GM18526 (cell line): ENCODE data around the gene KIF3C.

Experiments
- POLR2A ChIP-seq: IDR thresholded peaks from 3 replicates; pipeline ENCODE4 v1.6.1; 2011; ENCODE audit not compliant: insufficient read length; ENCODE audit errors: extremely low read depth

The KIF3C gene

GRCh38 chr2:26002632-26003310 lies 20.5 kb upstream of the KIF3C start:
- TF ChIP-seq POLR2A = no peak

GRCh38 chr2:26001743-26002351 lies 19.6 kb upstream of the KIF3C start:
- TF ChIP-seq POLR2A = no peak

GRCh38 chr2:26000561-26001082 lies 18.3 kb upstream of the KIF3C start:
- TF ChIP-seq POLR2A = no peak

GRCh38 chr2:25996844-25997243 lies 14.5 kb upstream of the KIF3C start:
- TF ChIP-seq POLR2A = no peak

DNA sequence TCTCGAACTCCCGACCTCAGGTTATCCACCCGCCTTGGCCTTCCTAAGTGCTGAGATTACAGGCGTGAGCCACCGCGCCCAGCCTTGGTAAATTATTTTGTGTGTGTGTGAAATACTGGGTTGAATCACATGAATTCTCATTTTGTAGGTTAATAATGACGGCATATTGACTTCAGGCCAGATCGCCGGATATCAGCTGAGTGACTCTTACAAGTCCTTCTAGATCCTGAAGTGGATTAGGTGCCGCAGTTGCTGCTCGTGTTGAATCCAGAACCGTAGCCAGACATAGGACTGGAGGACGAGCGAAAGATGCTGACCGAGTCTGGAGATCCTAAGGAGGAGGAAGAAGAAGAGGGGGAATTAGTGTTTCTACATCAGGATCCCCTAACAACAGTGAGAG lies 12.2 kb upstream of the KIF3C start:
- TF ChIP-seq POLR2A = no peak

GRCh38 chr2:25993049-25993448 lies 10.8 kb upstream of the KIF3C start:
- no peak for TF ChIP-seq POLR2A

GRCh38 chr2:25992556-25992955 lies 10.3 kb upstream of the KIF3C start:
- TF ChIP-seq POLR2A = no peak

DNA sequence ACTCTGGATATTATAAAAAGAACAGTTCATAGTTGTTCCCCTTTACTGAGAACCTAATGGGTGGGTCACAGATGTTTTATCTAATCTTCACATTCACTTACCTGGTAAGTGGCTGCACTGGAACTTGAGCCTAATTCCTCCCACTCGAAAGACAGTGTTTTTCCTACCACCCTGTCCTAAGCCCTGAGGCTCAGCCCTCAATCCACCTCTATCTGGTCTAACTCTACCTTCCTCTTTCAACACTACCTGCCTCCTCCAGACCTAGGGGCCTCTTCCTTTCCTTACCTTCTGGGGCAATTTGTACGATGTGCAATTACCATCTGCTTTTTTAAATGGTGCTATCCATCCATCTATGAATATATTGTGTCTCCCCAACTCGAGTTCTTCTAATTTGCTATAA lies 9.7 kb upstream of the KIF3C start:
- TF ChIP-seq POLR2A = no peak

GRCh38 chr2:25989154-25989553 lies 6.9 kb upstream of the KIF3C start:
- no peak for TF ChIP-seq POLR2A

DNA sequence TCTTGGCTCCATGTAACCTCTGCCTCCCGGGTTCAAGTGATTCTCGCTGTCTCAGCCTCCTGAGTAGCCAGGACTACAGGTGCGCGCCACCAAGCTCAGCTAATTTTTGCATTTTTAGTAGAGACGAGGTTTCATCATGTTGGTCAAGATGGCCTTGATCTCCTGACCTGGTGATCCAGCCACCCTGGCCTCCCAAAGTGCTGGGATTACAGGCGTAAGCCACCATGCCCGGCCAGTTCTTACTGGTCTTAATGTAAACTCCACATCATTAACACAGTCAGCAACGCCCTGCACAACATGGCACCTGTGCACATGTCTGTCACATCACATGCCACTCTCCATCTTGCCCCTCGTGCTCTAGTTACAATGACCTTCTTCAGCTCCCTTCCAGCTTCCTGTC lies 5.8 kb upstream of the KIF3C start:
- no peak for TF ChIP-seq POLR2A

GRCh38 chr2:25983735-25984134 lies 1.4 kb upstream of the KIF3C start:
- TF ChIP-seq POLR2A = no peak

DNA sequence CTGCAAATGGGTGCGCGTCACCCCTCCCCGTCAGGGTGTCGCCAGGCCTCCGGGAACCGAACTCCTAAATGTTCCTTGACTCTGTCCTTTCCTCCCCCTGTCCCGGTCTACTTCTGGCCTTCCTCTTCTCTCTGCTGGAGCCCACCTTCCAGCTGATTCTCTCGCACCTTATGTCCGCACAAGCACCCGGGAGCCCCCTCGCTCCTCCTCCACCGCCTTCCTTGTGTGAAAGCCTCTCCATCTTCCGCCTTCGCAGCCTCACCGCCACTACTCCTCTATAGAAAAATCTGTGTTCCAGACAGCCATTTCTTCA lies 627 bp upstream of the KIF3C start:
- TF ChIP-seq POLR2A = no peak

- no peak for TF ChIP-seq POLR2A
Measured at GRCh38 chr2:25981596-25982272, 563 bp downstream of the KIF3C start.

- TF ChIP-seq POLR2A = no peak
Measured at GRCh38 chr2:25980951-25981350, 1.3 kb downstream of the KIF3C start.

DNA sequence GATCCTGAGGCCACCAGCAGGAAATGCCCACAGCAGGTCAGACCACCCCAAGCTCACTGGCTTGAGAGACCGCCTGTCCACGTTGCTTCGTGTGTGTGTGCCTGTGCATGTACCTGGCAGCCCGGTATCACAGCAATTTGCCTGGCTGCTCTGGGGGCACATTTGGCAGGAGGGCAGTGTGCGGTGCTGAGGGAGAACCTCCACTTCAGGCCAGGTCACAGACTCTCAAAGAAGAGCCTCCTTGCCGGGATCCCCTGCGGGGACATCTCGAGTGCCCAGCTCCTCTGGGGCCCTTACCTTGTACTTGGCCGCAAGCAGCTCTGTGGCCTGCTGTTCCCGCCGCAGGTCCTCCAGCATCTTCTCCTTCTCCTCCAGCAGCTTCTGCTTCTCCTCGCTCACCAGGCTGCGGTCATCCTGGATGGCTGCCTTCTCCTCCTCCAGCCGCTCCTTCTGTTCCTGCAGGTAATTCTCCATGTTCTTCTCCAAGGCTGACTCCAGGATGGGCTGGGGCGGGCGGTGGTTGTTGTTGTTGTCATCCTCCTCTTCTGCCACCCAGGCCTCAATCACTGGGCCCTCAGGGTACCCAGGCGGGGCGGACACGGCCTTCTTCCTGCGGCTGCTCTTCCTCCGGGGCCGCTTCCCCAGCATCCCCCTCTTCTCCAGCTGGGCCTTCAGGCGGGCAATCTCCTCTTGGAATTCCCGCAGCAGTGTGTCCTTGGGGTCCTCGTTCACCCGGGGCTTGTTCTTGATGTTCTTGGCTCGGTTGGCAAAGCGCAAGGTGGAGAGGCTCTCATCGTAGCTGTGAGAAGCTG lies 2.0 kb downstream of the KIF3C start:
- TF ChIP-seq POLR2A = no peak

GRCh38 chr2:25979001-25979400 lies 3.3 kb downstream of the KIF3C start:
- no peak for TF ChIP-seq POLR2A

DNA sequence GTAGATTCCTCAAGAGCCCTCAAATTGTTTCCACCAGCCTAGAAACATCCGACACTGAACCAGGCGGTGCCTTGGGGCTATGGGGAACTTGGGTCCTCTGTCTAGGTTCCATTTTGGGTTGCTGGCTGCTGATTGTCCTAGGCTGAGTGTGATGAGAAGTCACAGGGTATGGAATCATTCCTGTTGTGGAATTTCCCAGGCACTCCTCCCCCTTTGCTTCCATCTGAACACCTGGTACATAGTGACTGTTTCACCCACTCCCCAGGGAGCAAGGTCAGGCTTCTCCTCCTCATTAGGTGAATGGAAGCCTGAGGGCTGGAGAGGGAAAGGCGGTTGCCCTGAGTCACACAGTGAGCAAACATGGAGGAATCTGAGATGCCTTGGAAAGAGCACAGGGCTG lies 4.5 kb downstream of the KIF3C start:
- no peak for TF ChIP-seq POLR2A
